ENCODE results near the gene ECHDC3. TPM values are rescaled to one million over a fixed set of nuclear protein-coding genes. Genes with fewer than 3 reads are reported as not detected.

The ECHDC3 gene
- polyA plus RNA-seq, 1 of the 3 experiments (the other 2 are of a cell fraction), result 13.5 TPM

DNA sequence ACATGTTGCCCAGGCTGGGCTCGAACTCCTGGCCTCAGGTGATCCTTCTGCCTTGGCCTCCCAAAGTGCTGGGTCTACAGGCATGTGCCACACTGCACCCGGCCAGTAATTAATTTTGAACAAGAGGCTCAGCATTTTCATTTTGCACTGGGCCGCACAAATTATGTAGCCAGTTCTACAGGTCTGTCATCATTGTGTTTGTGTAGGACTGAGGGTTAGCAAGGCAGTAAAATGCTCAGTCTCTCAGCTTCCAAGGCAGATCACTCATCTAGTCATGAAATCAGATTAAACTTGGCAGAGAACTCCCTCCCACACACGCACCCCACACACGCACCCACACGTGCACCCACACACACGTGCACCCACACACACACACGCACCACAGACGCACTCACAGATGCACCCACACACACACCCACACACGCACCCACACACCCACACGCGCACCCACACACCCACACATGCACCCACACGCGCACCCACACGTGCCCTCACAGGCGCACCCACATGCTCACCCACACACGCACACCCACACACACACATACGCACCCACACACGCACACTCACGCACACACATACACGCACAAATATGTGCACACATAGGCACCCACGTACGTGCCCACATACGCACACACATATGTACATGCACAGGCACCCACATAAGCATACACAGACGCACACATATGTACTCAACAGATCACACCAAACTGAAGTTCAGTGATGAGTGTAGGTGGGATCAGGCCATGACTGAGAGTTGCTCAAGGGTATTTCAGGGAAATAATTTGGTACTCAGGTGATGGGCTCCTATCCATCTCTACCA lies 53.1 kb downstream of the ECHDC3 start:
- ChIA-PET CTCF (interaction anchor here (1.3 to 1.5 kb wide), 3 partner anchors 13 to 371 kb away, joined by 3 to 6 read pairs (median 5); no protein-coding TSS in a partner anchor), POLR2A (no interaction called here)
- Histone ChIP-seq H3K9me2 (no peaks in the 10 kb centered on the region), H3K27ac (ENCODE audit: low read depth in 2 of 2, low read length in 1 of 2) (no peak overlapping the region), H2AFZ (ENCODE audit: low read depth) (no peak overlapping the region), H3K36me3 (replicated peaks in 1 of 2; ENCODE audit: control insufficient read depth in 1 of 2, insufficient read depth in 2 of 2, low read length in 1 of 2) (no peaks in the 10 kb centered on the region), H3K9ac (no peak overlapping the region), H4K20me1 (ENCODE audit: insufficient read depth) (no peaks in the 10 kb centered on the region), H3K4me1 (ENCODE audit: control insufficient read depth in 1 of 2, insufficient read depth in 2 of 2, low read depth in 1 of 2, low read length in 1 of 2) (peaks cover 4 to 8% of the 10 kb centered on the region in 2 experiments; a peak in 2 of 4 replicates), H3K4me2 (no peak overlapping the region), H3K79me2 (ENCODE audit: insufficient read depth) (no peaks in the 10 kb centered on the region), H3K27me3 (ENCODE audit: insufficient read depth) (no peaks in the 10 kb centered on the region), H3K9me3 (no peaks in the 10 kb centered on the region), H3K4me3 (ENCODE audit: low read depth in 2 of 2, low read length in 1 of 2) (no peak overlapping the region), H3F3A (replicated peaks; ENCODE audit: insufficient read depth) (no peaks in the 10 kb centered on the region)
- DNase-seq, result no peak
- WGBS (ENCODE audit: low lambda C conversion rate), result 95% methylated on average over 25 of the region's 25 CpGs
- TF ChIP-seq NRF1 (IDR thresholded peaks at IDR 0.05; ENCODE audit: low read depth, low read length) (no peak), RFX5 (IDR thresholded peaks at IDR 0.05; ENCODE audit: low read length) (no peak), RXRA (IDR thresholded peaks at IDR 0.05; ENCODE audit: borderline replicate concordance, low read depth) (no peak), EP300 (IDR thresholded peaks at IDR 0.05; ENCODE audit: borderline replicate concordance in 1 of 2, low read depth in 1 of 2, low read length in 1 of 2) (no peak)
- TF ChIP-seq, protein P1, sequence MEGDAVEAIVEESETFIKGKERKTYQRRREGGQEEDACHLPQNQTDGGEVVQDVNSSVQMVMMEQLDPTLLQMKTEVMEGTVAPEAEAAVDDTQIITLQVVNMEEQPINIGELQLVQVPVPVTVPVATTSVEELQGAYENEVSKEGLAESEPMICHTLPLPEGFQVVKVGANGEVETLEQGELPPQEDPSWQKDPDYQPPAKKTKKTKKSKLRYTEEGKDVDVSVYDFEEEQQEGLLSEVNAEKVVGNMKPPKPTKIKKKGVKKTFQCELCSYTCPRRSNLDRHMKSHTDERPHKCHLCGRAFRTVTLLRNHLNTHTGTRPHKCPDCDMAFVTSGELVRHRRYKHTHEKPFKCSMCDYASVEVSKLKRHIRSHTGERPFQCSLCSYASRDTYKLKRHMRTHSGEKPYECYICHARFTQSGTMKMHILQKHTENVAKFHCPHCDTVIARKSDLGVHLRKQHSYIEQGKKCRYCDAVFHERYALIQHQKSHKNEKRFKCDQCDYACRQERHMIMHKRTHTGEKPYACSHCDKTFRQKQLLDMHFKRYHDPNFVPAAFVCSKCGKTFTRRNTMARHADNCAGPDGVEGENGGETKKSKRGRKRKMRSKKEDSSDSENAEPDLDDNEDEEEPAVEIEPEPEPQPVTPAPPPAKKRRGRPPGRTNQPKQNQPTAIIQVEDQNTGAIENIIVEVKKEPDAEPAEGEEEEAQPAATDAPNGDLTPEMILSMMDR (IDR thresholded peaks at IDR 0.05), result no peak
- TF ChIP-seq, protein P2, sequence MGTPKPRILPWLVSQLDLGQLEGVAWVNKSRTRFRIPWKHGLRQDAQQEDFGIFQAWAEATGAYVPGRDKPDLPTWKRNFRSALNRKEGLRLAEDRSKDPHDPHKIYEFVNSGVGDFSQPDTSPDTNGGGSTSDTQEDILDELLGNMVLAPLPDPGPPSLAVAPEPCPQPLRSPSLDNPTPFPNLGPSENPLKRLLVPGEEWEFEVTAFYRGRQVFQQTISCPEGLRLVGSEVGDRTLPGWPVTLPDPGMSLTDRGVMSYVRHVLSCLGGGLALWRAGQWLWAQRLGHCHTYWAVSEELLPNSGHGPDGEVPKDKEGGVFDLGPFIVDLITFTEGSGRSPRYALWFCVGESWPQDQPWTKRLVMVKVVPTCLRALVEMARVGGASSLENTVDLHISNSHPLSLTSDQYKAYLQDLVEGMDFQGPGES (IDR thresholded peaks at IDR 0.05; ENCODE audit: low read depth, low read length), result no peak

DNA sequence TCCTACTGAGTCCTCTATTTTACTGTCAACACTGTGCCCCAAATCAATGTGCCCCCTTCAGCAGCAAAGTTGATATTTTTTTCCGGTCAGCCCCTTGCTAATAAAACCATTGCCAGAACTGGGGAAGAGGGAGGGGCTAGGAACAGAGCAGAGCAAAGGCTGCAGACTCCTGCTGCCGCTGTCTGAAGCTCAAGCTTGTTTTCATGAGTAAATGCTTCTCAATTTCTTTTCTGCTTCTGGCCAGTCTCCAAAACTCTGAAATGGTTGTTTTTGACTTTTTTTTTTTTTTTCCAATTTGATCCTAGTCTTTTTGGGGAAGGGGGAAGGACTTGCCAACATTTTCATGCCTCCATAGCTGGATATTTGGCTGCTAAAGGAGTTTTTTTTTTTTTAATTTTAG lies 54.3 kb downstream of the ECHDC3 start:
- Histone ChIP-seq H3K79me2 (ENCODE audit: insufficient read depth) (no peaks in the 10 kb centered on the region), H3K27me3 (ENCODE audit: insufficient read depth) (no peaks in the 10 kb centered on the region), H3K4me2 (no peak overlapping the region), H2AFZ (ENCODE audit: low read depth) (no peak overlapping the region), H3K4me1 (ENCODE audit: control insufficient read depth in 1 of 2, insufficient read depth in 2 of 2, low read depth in 1 of 2, low read length in 1 of 2) (peaks cover 4 to 8% of the 10 kb centered on the region in 2 experiments; a peak in 2 of 4 replicates), H3K4me3 (ENCODE audit: low read depth in 2 of 2, low read length in 1 of 2) (no peak overlapping the region), H3K27ac (ENCODE audit: low read depth in 2 of 2, low read length in 1 of 2) (no peak overlapping the region), H3K36me3 (replicated peaks in 1 of 2; ENCODE audit: control insufficient read depth in 1 of 2, insufficient read depth in 2 of 2, low read length in 1 of 2) (no peaks in the 10 kb centered on the region), H3K9ac (no peak overlapping the region), H3F3A (replicated peaks; ENCODE audit: insufficient read depth) (no peaks in the 10 kb centered on the region), H3K9me3 (no peaks in the 10 kb centered on the region), H3K9me2 (no peaks in the 10 kb centered on the region), H4K20me1 (ENCODE audit: insufficient read depth) (no peaks in the 10 kb centered on the region)
- ChIA-PET POLR2A (no interaction called here), CTCF (interaction anchor here (1.1 to 8.8 kb wide), 3 partner anchors 14 to 23 kb away, joined by 3 to 48 read pairs (median 5); no protein-coding TSS in a partner anchor)
- DNase-seq, result no peak
- WGBS (ENCODE audit: low lambda C conversion rate), result 86% methylated on average over 2 of the region's 2 CpGs
- TF ChIP-seq FOXJ3 (CRISPR knock-in tag; IDR thresholded peaks at IDR 0.05), result no peak
- TF ChIP-seq POLR2AphosphoS5 (IDR thresholded peaks at IDR 0.05; ENCODE audit: low read depth, low read length), result no peak
- TF ChIP-seq, protein P3, sequence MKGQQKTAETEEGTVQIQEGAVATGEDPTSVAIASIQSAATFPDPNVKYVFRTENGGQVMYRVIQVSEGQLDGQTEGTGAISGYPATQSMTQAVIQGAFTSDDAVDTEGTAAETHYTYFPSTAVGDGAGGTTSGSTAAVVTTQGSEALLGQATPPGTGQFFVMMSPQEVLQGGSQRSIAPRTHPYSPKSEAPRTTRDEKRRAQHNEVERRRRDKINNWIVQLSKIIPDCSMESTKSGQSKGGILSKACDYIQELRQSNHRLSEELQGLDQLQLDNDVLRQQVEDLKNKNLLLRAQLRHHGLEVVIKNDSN (IDR thresholded peaks at IDR 0.05; ENCODE audit: borderline replicate concordance, low read depth), result no peak
- TF ChIP-seq, protein P4, sequence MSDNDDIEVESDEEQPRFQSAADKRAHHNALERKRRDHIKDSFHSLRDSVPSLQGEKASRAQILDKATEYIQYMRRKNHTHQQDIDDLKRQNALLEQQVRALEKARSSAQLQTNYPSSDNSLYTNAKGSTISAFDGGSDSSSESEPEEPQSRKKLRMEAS (IDR thresholded peaks at IDR 0.05; ENCODE audit: low read depth), result no peak
- TF ChIP-seq, protein P1 (IDR thresholded peaks at IDR 0.05), result no peak
- TF ChIP-seq, protein P2 (IDR thresholded peaks at IDR 0.05; ENCODE audit: low read depth, low read length), result no peak
- no peak for TF ChIP-seq MEF2A (IDR thresholded peaks at IDR 0.05; ENCODE audit: borderline replicate concordance, low read depth)
- no peak for TF ChIP-seq SMC3 (IDR thresholded peaks at IDR 0.05; ENCODE audit: low read depth, low read length)
- TF ChIP-seq TEAD4 (IDR thresholded peaks at IDR 0.05; ENCODE audit: borderline replicate concordance, insufficient read depth), result no peak
- no peak for TF ChIP-seq MXI1 (IDR thresholded peaks at IDR 0.05; ENCODE audit: low read depth, low read length)
- no peak for TF ChIP-seq NFIC (IDR thresholded peaks at IDR 0.05; ENCODE audit: borderline replicate concordance)
- TF ChIP-seq SIN3A (IDR thresholded peaks at IDR 0.05; ENCODE audit: borderline replicate concordance, low read depth, low read length), result no peak
- no peak for TF ChIP-seq GATA2 (CRISPR knock-in tag; IDR thresholded peaks at IDR 0.05)

Measured in SK-N-SH (cell line).